Panc1 (cell line): ENCODE results near the gene DGKZ. TPM values are rescaled to one million over a fixed set of nuclear protein-coding genes. Genes with fewer than 3 reads are reported as not detected.

Experiments
- ATAC-seq: fragments of 200-7000 bp; cut with Tn5 transposase; 2 replicates; pipeline ENCODE4 v1.9.1; 2020; ENCODE audit warnings: mild to moderate bottlenecking, moderate library complexity
- BruUV-seq: library from RNA; stranded (reverse); fragments of 400-500 nt; replicated peaks from 2 replicates; lab custom pipeline; 2021; lab: Mats Ljungman, UMichigan
- CTCF ChIA-PET: fragments of 300-600 bp; sonication (Branson Sonifier 250); formaldehyde crosslinking; loops from one replicate; lab custom pipeline; 2022; ENCODE audit warnings: antibody characterized with exemption; lab: Charles Lee
- POLR2A ChIA-PET: fragments of 300-600 bp; sonication (Branson Sonifier 250); formaldehyde crosslinking; loops from one replicate; lab custom pipeline; 2022; ENCODE audit warnings: antibody characterized with exemption; lab: Charles Lee
- DNase-seq: peaks from one replicate; pipeline ENCODE4 v3.0.0-alpha.2; 2010; ENCODE audit warnings: low read depth, low spot score
- H3K27ac ChIP-seq: 2 replicates; pipeline ENCODE4 v1.5.1; 2011; ENCODE audit warnings: mild to moderate bottlenecking, low read length, inconsistent platforms
- H3K27me3 ChIP-seq: fragments of 200-500 bp; sonication (Bioruptor generic); 2 replicates; pipeline ENCODE4 v1.6.0; 2014; ENCODE audit warnings: low read length, inconsistent platforms; ENCODE audit not compliant: control insufficient read depth, insufficient read depth
- H3K36me3 ChIP-seq: fragments of 200-500 bp; sonication (Bioruptor generic); 2 replicates; pipeline ENCODE4 v1.5.1; 2014; ENCODE audit warnings: inconsistent platforms, mild to moderate bottlenecking, low read length, moderate library complexity; ENCODE audit not compliant: control insufficient read depth, insufficient read depth
- H3K4me1 ChIP-seq: 2 replicates; pipeline ENCODE4 v1.5.1; 2011; ENCODE audit warnings: inconsistent platforms, mild to moderate bottlenecking, low read length, moderate library complexity; ENCODE audit not compliant: control insufficient read depth, insufficient read depth
- H3K4me3 ChIP-seq, 2 experiments: 2 replicates each; pipeline ENCODE4 v1.5.1; 2011 to 2012; ENCODE audit warnings: low read depth in 2 of 2, low read length in 2 of 2, mild to moderate bottlenecking in 2 of 2, inconsistent platforms in 1 of 2, moderate library complexity in 1 of 2
- H3K9me3 ChIP-seq: fragments of 200-500 bp; sonication (Bioruptor generic); 2 replicates; pipeline ENCODE4 v1.5.1; 2014; ENCODE audit warnings: low read depth, mild to moderate bottlenecking, inconsistent platforms, low read length, moderate library complexity; ENCODE audit not compliant: control insufficient read depth, insufficient read depth
- POLR2AphosphoS5 ChIP-seq: IDR thresholded peaks from 2 replicates; pipeline ENCODE4 v1.6.1; 2012; ENCODE audit warnings: mild to moderate bottlenecking, low read depth, low read length, moderate library complexity
- SIN3A ChIP-seq: IDR thresholded peaks from 2 replicates; pipeline ENCODE4 v1.6.1; 2012; ENCODE audit warnings: low read depth, mild to moderate bottlenecking, low read length, moderate library complexity, borderline replicate concordance; ENCODE audit not compliant: insufficient read depth
- TCF7L2 ChIP-seq: IDR thresholded peaks from 2 replicates; pipeline ENCODE4 v1.6.1; 2011; ENCODE audit warnings: mild to moderate bottlenecking, low read depth, low read length, inconsistent platforms
- in situ Hi-C: cut with HindIII; loops from 2 replicates; pipeline ENCODE4 v1.10.0; 2016; ENCODE audit warnings: low sequenced_read_pairs, low pct_unique_long_range_greater_than_20kb
- intact Hi-C: fragments of 100-400 bp; cut with micrococcal nuclease; formaldehyde crosslinking; loops from one replicate; pipeline ENCODE4 v1.10.0; 2022; ENCODE audit not compliant: unreplicated experiment
- total RNA-seq: library from RNA; stranded (reverse); gene quantifications from one replicate; pipeline ENCODE4 v1.2.1, GENCODE V29; 2021; ENCODE audit not compliant: unreplicated experiment
- TF ChIP-seq, protein P1 (sequence below), 2 experiments: IDR thresholded peaks; 2 replicates each; pipeline ENCODE4 v1.6.1; 2011 to 2012; ENCODE audit warnings: low read depth in 2 of 2, control low read depth in 1 of 2, low read length in 1 of 2, mild to moderate bottlenecking in 1 of 2, moderate library complexity in 1 of 2; ENCODE audit not compliant: insufficient read depth in 1 of 2
- TF ChIP-seq, protein P2 (sequence below): fragments of 450-650 bp; IDR thresholded peaks from 2 replicates; pipeline ENCODE4 v1.5.1; 2017; ENCODE audit warnings: mild to moderate bottlenecking

Gene DGKZ
- total RNA-seq, 1 experiment from 2014 or later: 104 TPM

DNA sequence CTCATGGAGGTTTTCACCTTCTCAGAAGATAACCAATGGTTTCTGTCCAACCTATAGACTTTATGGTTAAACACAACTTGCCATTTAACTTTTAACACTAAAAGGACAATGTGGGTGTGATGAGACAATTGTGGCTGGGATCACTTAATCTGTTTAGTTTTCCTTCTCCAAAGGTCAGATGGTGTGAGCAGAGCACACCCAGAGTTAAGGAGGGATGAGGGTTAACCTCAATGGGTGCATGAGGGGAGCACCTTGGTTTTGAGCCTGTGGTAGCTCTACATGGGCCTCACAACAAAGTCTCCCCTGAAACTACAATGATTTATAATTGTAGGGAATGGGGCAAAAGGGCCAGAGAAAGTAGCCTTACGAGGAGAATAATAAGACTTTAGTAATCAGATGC is 73.2 kb downstream of the DGKZ start:
- no peak for DNase-seq
- no peak overlapping the region for H3K27ac ChIP-seq
- TF ChIP-seq, protein P1, sequence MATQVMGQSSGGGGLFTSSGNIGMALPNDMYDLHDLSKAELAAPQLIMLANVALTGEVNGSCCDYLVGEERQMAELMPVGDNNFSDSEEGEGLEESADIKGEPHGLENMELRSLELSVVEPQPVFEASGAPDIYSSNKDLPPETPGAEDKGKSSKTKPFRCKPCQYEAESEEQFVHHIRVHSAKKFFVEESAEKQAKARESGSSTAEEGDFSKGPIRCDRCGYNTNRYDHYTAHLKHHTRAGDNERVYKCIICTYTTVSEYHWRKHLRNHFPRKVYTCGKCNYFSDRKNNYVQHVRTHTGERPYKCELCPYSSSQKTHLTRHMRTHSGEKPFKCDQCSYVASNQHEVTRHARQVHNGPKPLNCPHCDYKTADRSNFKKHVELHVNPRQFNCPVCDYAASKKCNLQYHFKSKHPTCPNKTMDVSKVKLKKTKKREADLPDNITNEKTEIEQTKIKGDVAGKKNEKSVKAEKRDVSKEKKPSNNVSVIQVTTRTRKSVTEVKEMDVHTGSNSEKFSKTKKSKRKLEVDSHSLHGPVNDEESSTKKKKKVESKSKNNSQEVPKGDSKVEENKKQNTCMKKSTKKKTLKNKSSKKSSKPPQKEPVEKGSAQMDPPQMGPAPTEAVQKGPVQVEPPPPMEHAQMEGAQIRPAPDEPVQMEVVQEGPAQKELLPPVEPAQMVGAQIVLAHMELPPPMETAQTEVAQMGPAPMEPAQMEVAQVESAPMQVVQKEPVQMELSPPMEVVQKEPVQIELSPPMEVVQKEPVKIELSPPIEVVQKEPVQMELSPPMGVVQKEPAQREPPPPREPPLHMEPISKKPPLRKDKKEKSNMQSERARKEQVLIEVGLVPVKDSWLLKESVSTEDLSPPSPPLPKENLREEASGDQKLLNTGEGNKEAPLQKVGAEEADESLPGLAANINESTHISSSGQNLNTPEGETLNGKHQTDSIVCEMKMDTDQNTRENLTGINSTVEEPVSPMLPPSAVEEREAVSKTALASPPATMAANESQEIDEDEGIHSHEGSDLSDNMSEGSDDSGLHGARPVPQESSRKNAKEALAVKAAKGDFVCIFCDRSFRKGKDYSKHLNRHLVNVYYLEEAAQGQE (IDR thresholded peaks at IDR 0.05; ENCODE audit: insufficient read depth in 1 of 2, low read depth in 2 of 2, low read length in 1 of 2): no peak
- no peak for TF ChIP-seq POLR2AphosphoS5
- TF ChIP-seq SIN3A: no peak
- TF ChIP-seq, protein P2, sequence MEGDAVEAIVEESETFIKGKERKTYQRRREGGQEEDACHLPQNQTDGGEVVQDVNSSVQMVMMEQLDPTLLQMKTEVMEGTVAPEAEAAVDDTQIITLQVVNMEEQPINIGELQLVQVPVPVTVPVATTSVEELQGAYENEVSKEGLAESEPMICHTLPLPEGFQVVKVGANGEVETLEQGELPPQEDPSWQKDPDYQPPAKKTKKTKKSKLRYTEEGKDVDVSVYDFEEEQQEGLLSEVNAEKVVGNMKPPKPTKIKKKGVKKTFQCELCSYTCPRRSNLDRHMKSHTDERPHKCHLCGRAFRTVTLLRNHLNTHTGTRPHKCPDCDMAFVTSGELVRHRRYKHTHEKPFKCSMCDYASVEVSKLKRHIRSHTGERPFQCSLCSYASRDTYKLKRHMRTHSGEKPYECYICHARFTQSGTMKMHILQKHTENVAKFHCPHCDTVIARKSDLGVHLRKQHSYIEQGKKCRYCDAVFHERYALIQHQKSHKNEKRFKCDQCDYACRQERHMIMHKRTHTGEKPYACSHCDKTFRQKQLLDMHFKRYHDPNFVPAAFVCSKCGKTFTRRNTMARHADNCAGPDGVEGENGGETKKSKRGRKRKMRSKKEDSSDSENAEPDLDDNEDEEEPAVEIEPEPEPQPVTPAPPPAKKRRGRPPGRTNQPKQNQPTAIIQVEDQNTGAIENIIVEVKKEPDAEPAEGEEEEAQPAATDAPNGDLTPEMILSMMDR: no peak
- no peak for TF ChIP-seq TCF7L2
- H3K9me3 ChIP-seq: no peaks in the 10 kb centered on the region
- intact Hi-C loops (no loop called here), in situ Hi-C loops (no loop called here)
- H3K27me3 ChIP-seq: no peaks in the 10 kb centered on the region
- H3K36me3 ChIP-seq: peaks cover 12% of the 10 kb centered on the region
- ChIA-PET CTCF (no interaction called here), POLR2A (no interaction called here)
- no TSS peak for BruUV-seq
- ATAC-seq: no peak
- H3K4me1 ChIP-seq: no peaks in the 10 kb centered on the region
- H3K4me3 ChIP-seq: no peak overlapping the region

DNA sequence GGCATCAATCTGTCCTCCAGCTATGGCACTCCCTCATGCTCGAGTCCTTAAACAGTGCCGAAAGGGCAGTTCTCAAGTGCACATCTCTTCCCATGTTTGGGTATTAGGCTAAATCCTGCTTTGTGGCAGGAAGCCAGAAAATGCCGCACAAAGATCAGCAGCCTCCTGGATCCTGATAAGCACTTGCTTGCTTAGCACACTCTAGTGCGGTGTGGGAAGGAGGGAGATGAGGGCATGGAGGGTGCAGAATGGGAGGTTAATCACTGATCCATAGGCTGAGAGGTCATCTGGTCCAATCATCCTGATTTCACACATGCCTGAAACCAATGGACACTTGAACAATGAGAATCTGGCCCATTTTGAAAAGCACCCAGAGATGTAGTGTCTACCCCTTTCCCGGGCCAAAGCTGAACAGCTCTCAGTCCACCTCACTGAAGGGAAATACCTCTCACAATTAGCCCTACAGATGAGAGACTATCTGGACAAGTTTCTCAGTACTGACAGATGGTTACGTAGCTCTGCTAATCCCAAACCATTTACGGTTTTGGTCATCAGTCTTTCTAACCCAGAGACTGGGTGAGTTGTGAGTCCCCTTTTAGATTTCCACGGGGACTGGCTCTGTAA is 74.1 kb downstream of the DGKZ start:
- H3K36me3 ChIP-seq: peaks cover 12% of the 10 kb centered on the region
- POLR2A ChIA-PET: interaction anchor here (0.6 kb wide), 1 partner anchor 57 kb away, joined by 8 read pairs; no protein-coding TSS in a partner anchor
- CTCF ChIA-PET: no interaction called here
- in situ Hi-C loops (no loop called here), intact Hi-C loops (no loop called here)
- no peak for ATAC-seq
- BruUV-seq: no TSS peak
- no peaks in the 10 kb centered on the region for H3K9me3 ChIP-seq
- TF ChIP-seq, protein P1 (IDR thresholded peaks at IDR 0.05; ENCODE audit: insufficient read depth in 1 of 2, low read depth in 2 of 2, low read length in 1 of 2): no peak
- TF ChIP-seq, protein P2: no peak
- no peak for TF ChIP-seq TCF7L2
- no peak for TF ChIP-seq POLR2AphosphoS5
- no peak for TF ChIP-seq SIN3A
- no peak overlapping the region for H3K27ac ChIP-seq
- no peak overlapping the region for H3K4me3 ChIP-seq
- no peak for DNase-seq
- H3K4me1 ChIP-seq: no peaks in the 10 kb centered on the region
- no peaks in the 10 kb centered on the region for H3K27me3 ChIP-seq
